Stimulated activated CD4-positive, alpha-beta T cell treated with anti-CD3 and anti-CD28 coated beads, Interleukin-15, amount 100 ng/mL, for 1 hour (primary cell): ENCODE data around the gene KCNK1.

Experiments used
- DNase-seq, 2 donors: peaks; one replicate each; pipeline ENCODE4 v3.0.0-alpha.2; 2020; ENCODE audit warnings: low read depth in 1 of 2, low spot score in 1 of 2

Gene KCNK1

GRCh38 chr1:233635765-233636502 is 22.0 kb downstream of the KCNK1 start:
- DNase-seq = no peak

- no peak for DNase-seq
These were observed 22.6 kb downstream of the KCNK1 start for GRCh38 chr1:233636503-233636877.

- no peak for DNase-seq
These were observed 24.6 kb downstream of the KCNK1 start for GRCh38 chr1:233638513-233638912.

DNA sequence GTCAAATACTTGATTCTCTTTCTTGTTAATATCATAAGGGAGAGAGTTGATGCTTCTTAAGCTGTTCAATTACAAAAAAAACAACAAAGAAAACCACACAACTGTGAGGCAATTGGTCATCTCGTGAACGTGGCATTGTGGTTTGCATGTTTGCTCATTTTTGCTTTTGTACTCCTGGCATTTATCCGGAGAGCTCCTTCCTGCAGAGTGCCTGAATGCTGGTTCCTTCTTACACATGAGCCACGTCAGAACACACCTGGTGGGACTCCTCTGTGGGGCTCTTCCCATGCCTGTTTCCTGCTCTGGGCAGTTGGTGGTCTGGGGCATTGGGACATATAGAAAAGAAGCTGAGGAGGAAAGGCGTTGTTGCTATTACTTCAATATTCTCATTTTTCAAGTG is 25.7 kb downstream of the KCNK1 start:
- DNase-seq = no peak

DNA sequence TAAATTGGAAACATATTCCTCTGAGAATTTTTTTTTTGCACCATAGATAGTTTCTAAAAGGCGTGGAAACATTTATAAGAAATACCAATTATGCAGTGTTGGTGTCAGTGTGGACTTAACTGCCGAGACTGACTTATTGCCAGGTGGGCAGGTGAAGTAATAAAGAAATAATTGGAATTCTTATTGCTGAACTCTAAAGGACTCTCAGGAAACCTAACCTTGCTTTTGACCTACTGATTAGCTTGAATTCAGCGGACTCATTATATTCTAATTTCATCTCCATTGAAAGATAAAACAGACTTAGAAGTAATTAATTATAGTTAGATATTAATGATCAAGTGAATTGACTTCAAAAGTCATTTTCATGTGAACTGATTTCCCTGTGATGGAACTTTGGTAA is 26.3 kb downstream of the KCNK1 start:
- DNase-seq = no peak

DNA sequence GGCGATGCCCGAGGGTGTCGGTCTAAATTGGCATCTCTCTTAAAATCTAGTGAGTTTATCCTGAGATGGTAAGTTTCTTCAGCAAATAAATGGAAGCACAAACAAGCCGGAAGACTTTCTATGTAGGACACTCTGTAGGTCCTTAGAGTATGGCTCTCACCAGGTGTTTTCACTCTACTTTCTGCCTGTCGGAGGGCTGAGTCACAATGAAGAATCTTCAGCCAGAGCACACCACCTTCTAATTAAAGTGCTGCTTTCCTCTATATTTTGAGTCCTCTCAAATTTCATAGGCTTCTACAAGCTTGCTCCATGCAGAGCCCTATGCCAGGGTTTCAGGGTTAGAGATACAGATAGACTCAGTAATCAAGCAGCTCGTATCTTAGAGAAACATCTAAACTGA is 27.1 kb downstream of the KCNK1 start:
- DNase-seq = no peak

- no peak for DNase-seq
These were observed 33.2 kb downstream of the KCNK1 start for GRCh38 chr1:233647073-233647472.

- DNase-seq = no peak
These were observed 33.7 kb downstream of the KCNK1 start for GRCh38 chr1:233647636-233648035.

DNA sequence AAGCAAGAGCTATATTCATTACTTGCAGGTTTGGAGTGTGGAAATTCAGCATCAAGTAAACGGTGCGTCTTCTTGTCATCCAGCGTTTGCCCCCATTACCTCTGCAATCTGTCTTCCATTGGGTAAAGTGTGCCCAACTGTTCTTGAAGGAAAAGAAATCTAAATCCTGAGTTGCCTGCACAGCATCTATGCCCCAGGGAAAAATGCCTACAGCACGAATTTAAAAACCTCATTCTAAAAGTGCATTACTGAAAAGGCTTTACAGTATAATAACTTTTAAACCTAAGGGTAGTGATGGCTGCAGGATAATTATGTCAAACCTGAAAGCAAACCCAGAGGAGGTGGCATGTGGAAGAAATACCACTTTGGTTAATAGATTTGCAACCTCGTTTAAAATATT is 37.2 kb downstream of the KCNK1 start:
- no peak for DNase-seq

- no peak for DNase-seq
These were observed 37.8 kb downstream of the KCNK1 start for GRCh38 chr1:233651563-233652233.

- no peak for DNase-seq
These were observed 38.6 kb downstream of the KCNK1 start for GRCh38 chr1:233652526-233652925.

GRCh38 chr1:233654658-233655280 is 40.9 kb downstream of the KCNK1 start:
- DNase-seq = no peak

DNA sequence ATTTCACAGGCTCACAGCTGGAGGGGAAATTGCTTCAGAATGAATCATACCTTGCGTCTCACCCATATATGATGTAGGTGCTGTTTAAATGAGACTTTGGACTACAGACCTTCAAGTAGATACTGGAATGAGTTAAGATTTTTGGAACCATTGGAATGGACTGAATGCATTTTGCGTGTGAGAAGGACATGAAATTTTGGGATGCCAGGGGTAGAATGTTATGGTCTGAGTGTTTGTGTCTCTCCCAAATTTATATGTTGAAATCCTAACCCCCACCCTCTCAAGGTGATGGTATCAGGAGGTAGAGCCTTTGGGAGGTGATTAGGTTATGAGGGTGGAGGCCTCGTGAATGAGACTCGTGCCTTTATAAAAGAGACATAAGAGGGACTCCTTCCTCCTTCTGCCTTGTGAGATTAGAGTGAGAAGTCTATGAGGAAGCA is 41.4 kb downstream of the KCNK1 start:
- DNase-seq = no peak

- DNase-seq = no peak
These were observed 42.2 kb downstream of the KCNK1 start for GRCh38 chr1:233656032-233656635.

GRCh38 chr1:233656687-233657086 is 42.8 kb downstream of the KCNK1 start:
- DNase-seq = no peak

DNA sequence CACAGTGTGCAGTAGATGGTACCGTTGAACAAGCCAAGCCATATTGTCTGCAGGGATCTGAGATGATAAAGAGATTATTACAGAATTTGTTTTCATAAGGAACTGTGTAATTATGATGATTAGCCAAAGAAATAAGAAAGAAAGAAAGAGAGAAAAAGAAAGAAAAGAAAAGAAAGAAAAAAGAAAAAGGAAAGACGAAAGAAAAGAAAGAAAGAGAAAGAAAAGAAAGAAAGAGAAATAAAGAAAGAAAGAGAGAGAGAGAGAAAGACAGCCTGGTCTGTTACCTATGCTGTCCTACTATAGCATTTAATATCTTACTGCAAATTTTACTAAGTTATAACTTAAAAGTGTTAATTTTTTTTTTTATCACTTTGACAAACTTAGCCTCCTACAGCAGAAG is 43.6 kb downstream of the KCNK1 start:
- DNase-seq = no peak

- no peak for DNase-seq
These were observed 45.6 kb downstream of the KCNK1 start for GRCh38 chr1:233659495-233659894.

DNA sequence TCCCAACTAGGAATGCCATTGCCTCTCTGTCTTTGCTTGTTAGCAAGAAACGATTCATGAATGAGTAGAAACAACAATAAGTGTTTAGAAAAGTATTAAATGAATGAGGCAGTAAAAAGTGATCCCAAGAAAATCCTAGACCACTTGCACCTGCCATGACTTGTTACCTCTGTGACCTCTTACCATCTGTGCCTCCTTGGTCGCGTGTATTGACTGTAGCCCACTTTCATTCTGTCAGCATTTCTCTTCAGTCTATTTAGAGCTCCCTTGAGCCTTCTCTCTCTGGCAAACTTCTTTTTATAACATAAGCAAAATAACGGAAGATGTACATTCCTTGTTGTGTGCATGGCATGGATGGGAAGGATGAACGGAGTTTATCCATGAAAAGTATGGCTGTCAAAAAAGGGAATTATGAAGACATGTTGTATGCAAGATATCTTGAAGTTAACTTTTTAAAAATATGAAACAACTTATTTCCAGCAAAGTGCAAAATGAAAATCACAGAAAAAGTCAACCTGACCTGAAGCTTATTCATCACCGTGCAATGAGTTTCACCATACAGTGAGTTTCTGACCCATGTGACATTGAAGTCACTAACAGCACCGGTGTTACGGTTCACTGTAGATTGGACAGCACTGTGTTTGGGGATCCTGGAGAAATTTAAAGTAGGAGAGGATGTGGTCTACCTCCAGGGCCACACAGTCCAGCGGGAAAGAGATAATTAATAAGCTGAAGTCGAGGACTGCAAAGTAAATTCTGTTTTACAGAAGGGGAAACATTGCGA is 47.7 kb downstream of the KCNK1 start:
- DNase-seq = no peak

- no peak for DNase-seq
These were observed 48.8 kb downstream of the KCNK1 start for GRCh38 chr1:233662575-233663304.

DNA sequence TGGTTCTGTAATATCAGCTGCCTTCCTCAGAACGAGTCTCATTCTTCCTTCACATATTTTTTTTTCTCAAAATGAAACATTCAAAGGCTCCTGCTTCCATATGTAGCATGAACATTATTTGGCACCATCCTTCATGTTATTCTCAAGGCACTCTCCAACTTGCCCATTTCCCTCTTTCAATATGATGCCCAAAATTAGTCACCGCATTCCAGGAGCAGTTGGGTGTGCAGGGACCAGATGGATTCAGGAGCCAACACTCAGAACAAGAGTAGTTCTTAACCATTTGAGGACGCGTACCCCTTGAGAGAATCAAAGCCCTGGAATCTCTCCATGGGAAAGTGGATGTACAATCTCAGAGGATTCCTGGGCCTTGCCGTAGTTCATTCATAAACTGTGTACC is 50.3 kb downstream of the KCNK1 start:
- no peak for DNase-seq
